HG03342 (cell line): ENCODE results near the gene FARSA.
"Not testable (repeated sequence)": the region's sequence is repeated elsewhere in the genome, so short reads cannot be mapped to it uniquely, and the experiment has no call there.

ENCODE experiments used
- ATAC-seq: cut with Tn5 transposase; IDR thresholded peaks from one replicate; pipeline ENCODE4 v1.9.1; 2021; ENCODE audit warnings: mild to moderate bottlenecking, moderate library complexity; ENCODE audit not compliant: unreplicated experiment

Gene FARSA

DNA sequence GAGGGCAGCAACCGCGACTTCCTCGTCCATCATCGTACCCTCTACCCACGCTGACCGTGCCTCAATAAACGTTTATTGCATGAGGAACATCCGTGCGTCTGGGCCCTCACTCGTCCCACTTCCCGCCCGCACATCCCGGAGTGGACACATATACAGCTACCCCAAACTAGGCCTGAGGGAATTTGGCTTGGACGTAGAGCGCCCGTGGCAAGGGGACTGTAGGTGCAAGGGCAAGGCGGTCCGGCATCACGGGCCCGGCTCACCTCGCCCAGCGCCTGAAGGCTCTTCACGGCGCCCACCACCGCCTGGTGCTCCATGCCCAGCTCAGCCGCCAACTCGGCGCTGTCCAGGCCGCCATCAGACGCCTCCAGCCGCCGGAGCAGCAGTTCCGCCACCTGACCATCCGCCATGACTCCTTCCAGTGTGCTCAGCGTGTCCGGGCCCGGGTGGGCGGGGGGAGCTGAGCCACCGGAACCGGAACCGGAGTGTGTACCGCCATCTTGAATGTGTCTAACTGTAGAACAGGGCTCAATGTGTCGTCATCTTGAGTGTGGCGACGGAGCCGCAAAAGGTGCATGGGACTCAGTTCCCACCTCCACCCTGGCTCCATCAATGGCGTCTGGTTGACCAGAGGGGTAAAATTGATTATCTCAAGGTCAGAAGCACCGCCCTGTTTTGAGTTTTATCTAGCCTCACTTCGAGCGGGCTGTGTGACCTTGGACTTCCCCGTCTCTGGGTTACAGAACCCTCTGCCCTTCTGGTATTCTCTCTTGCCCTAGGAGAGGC, at the start of gene FARSA:
FARSA (minus strand) TSS at position 425 of the 786 bp plus-strand sequence; CDS start at position 410, 15 bp downstream.
- peak; percentile 26 for ATAC-seq

DNA sequence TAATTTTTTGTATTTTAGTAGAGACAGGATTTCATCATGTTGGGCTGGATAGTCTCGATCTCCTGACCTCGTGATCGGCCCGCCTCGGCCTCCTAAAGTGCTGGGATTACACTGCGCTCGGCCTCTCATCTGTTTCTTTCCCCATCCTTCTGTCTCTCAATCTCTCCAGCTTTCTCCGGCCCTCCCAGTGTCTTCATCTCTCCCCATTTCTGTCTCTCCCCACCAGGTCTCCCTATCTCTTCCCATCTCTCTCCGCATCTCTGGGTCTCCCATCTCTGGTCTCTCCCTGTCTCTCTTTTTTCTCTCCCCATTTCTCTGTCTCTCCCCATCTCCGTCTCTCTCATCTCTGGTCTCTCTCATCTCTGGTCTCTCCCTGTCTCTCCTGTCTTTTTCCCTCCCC, 49.6 kb upstream of the FARSA start:
- no peak for ATAC-seq

DNA sequence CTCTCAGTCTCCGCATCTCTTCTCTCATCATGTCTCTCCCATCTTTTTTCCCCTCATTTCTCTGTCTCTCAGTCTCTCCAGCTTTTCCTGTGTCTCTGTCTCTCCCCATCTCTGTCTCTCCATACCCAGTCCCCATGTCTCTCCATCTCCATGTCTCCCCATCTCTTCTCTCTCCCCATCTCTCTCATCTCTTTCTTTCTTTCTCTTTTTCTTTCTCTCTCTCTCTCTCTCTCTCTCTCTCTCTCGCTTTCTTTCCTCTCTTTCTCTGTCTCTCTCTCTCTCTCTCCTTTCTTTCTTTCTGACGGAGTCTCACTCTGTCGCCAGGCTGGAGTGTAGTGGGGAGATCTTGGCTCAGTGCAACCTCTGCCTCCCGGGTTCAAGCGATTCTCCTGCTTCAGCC, 49.1 kb upstream of the FARSA start:
- no peak for ATAC-seq

DNA sequence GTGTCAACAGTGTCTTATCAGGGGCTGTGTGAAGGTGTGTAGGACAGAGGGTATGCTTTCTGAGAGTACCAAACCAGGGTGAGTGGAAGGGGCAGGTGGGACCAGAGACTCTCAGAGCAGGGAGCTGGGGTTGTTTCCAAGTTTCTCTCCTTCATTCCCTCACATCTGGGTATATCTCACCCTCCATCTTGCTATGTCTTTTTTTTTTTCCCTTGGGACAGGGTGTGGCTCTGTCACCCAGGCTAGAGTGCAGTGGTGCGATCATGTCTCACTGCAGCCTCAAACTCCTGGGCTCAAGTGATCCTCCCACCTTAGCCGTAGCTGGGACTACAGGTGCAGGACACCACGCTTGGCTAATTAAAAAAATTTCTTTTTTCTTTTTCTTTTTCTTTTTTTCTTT, 46.5 kb upstream of the FARSA start:
- ATAC-seq: no peak

DNA sequence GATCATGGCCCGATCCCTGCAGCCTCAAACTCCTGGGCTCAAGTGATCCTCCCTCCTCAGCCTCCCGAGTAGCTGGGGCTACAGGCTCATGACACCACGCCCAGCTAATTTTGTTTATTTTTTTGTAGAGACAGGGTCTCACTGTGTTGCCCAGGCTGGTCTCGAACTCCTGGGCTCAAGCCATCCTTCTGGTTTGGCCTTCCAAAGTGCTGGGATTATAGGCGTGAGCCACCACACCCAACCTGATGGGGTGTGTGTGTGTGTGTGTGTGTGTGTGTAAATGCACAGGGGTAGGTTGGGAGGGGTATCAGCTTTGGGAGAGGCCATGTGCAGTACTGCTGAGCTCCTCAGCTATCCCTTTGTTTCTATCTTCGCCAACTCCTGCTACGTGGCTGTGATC, 42.6 kb upstream of the FARSA start:
- ATAC-seq: not testable (repeated sequence)

DNA sequence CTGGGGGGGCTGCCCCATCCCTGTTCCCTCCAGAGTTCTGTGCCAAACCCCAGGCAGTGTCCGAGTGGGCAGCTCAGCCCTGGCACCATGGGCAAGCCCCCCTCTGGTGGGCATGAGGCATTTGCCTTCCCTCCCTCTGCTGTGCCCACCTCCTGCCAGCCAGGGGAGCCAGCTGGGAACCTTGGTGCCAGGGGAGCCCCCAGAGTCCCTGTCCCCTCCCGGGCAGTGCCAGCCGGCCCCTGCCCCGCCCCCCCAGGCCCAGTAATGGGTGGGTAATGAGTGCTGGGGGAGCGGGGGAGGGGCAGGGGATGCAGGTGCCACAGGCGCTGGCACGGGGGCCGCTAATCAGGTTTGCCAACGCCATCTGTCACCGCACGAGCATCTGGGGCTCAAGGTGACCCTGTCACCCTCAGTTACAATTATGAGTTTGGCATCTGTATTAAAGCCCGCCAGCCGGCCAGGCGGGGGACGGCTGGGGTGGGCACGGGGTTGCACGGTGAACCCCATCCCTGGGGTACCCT, 41.8 kb upstream of the FARSA start:
- no peak for ATAC-seq

DNA sequence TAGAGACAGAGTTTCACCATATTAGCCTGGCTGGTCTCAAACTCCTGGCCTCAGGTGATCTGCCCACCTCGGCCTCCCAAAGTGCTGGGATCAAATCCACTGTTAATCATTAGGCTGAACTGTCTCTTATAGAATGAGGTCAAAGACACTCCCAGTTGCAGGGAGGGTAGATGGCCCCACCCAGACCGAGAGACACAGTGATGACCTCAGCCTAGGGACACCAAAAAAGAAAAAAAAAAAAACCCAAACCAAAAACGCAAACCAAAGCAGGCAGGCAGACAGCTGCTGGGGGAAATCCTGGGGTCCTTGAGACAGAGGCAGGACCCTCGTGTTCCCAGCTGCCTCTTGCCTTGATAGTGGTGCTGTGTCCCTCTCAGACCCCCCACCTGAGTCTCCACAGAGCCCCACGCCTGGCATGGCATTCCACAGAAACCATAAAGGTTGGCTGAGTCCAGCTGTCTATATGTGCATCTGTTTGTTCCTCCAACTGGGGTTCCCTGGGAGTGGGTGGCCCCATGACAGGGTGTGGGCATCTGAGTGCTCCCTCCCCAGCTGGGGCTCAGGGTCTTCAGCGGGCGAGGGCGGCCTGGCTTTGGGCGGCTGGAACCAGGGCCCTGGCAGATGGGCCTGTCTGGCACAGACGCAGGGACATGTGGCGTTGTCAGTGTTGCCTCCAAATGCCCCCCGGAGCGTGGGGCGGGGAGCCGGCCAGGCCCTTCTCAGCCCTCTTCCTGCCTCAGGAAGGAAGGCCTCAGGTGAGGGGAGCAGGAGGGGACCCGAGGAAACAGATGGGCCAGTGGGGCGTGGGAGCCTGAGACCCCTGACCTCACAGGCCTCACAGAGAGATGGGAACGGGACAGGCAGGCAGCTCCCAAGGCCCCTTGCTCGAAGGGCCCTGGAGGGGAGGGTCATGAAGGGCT, 41.0 kb upstream of the FARSA start:
- ATAC-seq: no peak

DNA sequence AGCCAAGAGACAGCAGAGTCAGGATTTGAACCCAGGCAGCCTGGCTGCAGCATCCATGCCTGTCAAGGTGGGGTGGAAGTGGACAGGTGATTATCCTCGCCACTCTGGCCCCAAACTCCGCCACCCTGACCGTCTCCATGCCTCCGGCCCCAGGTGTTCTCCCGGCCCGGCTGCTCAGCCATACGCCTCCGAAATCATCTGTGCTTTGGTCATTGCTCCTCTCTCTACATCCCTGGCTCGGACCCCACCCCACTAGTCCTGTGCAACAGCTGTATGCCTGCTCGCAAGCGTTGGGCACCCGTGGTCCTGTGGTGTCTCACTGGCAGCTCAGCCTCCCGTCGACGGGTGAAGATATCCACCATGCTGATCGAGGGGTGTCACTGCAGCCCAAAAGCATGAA, 39.7 kb upstream of the FARSA start:
- no peak for ATAC-seq

DNA sequence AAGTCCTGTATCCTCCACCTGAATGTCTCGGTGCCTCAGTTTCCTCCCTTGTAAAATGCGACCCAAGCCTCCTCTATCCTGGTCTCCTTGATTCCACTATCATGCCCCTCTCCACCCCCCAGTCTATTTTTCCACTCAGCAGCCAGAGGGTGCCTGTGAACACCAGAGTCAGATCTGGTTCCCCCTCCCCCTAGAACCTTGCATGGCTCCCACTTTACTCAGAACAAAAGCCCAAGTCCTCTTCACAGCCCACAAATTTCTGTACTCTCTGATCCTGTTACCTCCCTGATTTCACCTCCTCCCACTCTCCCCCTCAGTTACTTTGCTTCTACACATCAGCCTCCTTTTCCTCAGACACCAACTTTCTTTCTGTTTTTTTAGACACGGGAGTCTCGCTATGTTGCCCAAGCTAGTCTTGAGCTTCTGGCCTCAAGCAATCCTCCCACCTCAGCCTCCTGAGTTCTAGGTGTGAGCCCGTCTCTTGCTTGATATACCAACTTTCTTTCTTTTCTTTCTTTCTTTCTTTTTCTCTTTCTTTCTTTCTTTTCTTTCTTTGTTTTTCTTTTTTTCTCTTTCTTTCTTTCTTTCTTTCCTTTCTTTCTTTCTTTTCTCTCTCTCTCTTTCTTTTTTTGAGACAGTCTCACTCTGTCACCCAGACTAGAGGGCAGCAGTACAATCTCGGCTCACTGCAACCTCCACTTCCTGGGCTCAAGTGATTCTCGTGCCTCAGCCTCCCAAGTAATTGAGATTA, 36.7 kb upstream of the FARSA start:
- ATAC-seq: no peak

DNA sequence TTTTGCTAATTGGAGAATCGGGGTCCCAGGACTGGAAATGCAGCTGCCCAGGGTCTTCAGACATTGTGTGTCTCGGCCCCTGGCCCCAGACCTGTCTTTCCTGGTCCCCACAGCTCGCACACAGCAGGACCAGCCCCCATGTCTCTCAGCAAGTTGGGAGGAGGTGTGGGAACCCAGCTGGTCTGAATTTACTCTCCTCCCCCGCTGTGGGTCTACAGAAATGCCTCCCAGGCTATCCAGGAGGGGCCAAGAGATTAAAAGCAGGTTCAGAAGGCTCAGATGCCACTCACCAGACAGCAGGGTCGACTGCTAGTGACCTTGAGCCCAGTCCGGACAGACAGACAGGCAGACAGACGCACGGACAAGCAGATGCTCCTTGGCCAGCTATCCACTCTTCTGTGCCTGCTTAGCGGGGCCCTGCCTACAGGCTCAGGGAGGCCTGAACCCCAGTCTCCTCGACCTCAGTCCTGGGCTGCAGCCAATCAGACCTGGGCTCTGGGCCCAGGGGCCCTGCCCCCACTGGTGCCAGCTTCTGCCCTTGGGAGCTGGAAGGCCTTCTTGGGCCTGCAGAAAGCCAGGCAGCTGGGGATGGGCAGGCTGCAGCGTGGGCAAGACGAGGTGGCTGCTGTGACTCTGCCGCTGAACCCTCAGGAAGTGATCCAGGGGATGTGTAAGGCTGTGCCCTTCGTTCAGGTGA, 35.9 kb upstream of the FARSA start, which contains the start of gene DAND5:
DAND5 (plus strand) TSS at position 285 of the 697 bp plus-strand sequence; CDS start at position 370, 85 bp downstream.
- no peak for ATAC-seq

DNA sequence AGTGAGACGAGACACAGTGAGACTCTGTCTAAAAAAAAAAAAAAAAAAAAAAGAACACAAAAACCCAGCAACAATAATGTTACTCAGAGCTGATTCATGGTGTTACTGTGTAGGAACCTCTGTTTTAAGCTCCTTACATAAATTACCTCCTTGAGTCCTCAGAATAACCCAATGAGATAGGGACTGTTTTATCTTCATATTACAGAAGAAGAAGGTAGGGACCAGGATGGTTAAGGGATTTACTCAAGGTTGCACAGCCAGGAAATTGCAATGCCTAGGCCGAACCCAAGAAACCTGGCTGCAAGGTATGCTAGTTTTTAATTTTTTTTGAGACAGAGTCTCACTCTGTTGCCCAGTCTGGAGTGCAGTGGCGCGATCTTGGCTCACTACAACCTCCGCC, 34.4 kb upstream of the FARSA start:
- no peak for ATAC-seq

DNA sequence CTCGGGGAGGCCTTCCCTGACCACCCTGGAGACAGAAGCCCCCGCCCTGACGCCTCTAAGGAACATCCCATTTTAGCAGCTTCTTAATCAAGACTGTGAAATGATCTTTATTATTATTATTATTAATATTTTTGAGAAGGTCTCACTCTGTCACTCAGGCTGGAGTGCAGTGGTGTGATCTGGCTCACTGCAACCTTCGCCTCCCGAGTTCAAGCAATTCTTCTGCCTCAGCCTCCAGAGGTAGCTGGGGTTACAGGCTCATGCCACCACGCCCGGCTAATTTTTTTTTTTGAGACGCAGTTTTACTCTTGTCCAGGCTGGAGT, 32.3 kb upstream of the FARSA start:
- ATAC-seq: no peak

DNA sequence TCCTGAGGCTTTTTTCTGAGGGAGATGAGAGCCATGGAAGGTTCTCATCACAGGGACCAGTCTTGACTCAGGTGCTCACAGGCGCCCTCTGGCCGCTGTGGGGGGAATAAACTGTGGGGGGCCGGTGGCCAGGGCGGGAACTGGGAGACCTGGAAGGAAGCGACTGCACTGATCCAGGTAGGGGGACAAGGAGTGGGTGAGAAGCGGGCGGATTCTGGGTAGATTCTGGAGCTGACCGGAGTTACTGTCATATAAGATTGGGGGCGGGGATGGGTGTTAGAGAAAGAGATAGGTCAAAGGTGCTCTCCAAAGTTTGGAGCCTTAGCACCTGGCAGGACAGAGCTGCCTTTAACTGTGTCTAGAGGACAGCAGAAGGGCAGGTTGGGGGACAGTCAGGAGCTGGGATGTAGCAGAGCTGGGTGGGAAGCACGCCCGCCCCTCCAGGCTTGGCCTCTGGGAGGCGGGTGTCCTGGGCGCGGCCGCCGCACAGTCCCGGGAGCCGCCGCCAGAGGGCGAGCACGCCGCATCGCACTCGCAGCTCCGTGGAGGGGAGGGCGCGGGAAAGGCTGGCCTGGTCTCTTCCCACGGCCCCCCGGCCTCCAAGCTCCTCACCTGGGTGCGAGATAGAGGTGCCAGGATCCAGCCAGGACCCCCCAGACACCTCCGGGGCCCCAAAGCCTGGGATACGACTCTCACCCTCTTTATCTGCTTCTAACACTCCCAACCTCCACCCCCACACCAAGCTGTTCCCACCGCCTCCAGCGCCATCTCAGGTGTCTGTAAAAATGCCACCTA, 31.7 kb upstream of the FARSA start:
- ATAC-seq: peak; percentile 56

DNA sequence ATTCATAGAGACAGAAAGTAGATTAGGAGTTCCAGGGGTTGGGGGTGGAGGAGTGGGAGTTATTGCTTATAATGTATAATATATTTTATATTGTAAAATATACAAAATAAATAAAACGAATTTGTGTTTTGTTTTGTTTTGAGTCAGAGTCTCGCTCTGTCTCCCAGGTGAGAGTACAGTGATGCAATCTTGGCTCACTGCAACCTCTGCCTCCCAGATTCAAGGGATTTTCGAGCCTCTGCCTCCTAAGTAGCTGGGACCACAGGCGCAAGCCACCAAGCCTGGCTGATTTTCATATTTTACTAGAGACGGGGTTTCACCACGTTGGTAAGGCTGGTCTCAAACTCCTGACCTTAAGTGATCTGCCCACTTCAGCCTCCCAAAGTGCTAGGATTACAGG, 26.0 kb upstream of the FARSA start:
- no peak for ATAC-seq

DNA sequence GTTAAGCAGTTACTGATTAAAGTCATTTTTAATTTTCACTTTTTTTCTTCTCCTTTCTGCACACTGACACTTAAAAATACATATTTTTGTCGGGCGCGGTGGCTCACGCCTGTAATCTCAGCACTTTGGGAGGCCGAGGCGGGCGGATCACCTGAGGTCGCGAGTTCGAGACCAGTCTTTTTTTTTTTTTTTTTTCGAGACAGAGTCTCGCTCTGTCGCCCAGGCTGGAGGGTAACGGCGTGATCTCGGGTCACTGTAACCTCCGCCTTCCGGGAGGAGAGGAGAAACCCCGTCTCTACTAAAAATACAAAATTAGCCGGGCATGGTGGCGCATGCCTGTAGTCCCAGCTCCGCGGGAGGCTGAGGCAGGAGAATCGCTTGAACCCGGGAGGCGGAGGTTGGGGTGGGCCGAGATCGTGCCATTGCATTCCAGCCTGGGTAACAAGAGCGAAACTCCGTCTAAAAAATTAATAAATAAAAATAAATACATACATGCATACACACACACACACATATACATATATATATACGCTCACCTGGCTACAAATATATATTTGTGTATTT, 24.0 kb upstream of the FARSA start:
- ATAC-seq: not testable (repeated sequence)

DNA sequence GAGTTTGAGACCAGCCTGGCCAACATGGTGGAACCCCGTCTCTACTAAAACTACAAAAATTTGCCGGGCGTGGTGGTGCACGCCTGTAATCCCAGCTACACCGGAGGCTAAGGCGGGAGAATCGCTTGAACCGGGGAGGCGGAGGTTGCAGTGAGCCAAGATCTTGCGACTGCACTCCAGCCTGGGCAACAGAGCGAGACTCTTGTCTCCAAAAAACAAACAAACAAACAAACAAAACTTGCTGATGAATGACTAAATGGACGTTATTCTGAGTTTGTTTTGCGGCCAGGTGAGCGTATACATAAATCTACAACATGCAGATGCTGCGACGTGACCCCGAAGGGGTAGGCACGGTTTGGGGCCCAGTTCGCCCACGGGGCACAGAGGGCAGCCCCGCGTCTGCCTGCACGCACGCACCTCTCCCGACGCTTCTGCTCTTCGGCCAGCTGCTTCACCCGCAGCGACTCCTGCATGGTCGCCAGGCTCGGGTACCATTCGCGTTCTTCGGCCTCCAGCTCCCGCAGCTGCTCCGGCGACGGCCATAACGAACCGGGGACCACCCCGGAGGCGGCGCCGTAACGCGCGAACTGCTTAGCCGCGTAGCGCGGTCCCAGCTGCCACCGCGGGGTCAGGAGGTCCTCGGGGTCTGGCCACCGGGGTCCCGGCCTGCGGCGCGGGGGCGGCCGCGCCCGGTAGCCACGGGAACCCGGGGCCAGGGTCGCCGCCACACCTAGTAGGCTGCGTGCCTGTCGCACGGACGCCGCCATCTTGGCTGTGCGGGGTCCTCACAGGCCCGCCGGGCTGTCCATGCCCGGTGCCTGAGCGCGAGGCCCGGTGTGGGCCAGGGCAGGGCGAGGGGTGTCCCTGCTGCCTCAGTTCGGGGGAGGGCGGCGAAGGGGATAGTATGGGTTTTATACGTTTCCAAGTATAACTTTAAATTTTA, 23.2 kb upstream of the FARSA start, which contains the start of gene GADD45GIP1:
GADD45GIP1 (minus strand) TSS at position 778 of the 943 bp plus-strand sequence; CDS start at position 767, 11 bp downstream.
- peak; percentile 63 for ATAC-seq

DNA sequence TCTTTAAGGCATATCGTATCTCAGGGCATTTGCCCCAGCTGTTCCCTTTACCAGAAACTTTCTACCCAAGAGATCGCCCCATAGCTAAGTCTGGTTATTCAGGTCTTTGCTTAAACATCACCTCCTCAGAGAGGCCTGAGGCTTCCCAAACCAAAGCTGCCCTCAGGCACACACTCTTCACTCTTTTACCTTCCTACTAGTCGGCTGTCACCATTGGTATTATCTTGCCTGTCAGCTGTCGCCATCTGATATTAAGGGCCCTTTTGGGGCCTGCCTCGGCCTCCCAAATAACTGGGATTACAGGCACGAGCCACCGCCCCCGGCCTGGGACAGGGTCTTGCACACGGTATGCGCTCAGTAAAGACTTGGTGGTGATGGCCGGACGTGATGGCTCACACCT, 22.5 kb upstream of the FARSA start:
- ATAC-seq: no peak

DNA sequence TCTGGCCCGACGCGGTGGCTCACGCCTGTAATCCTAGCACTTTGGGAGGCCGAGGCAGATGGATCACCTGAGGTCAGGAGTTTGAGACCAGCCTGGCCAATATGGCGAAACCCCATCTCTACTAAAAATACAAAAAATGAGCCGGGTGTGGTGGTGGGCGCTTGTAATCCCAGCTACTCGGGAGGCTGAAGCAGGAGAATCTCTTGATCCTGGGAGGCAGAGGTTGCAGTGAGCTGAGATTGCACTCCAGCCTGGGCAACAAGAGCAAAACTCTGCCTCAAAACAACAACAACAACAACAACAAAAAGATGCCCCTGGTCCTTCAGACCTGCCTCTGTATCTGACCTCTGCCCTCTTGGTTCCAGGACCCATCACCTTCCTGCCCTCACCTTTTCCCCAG, 22.1 kb upstream of the FARSA start:
- not testable (repeated sequence) for ATAC-seq
